ENCODE data around the gene THTPA. TPM values are rescaled to one million over a fixed set of nuclear protein-coding genes. Genes with fewer than 3 reads are reported as not detected.

The THTPA gene
- total RNA-seq, 2 experiments from 2014 or later: 11.6 to 11.8 TPM

- Mint-ChIP-seq H3K9me3 (no peaks in the 10 kb centered on the region), H3K27ac (peak overlapping the region; percentile 96), H3K36me3 (ENCODE audit: low read depth) (peaks cover 36% of the 10 kb centered on the region), H3K4me1 (peaks cover 53% of the 10 kb centered on the region), H3K4me3 (peak overlapping the region; percentile 100), H3K27me3 (no peaks in the 10 kb centered on the region)
- DNase-seq: no peak
- CTCF ChIA-PET: interaction anchor here (0.5 to 3.7 kb wide), 7 partner anchors 9 to 437 kb away, joined by 3 to 18 read pairs (median 5); partner anchors contain the start of gene THTPA
- POLR2A ChIA-PET: interaction anchor here (1.2 to 1.7 kb wide), 5 partner anchors 8 to 527 kb away, joined by 3 to 16 read pairs (median 5); partner anchors contain the start of genes THTPA and ZFHX2
Measured at GRCh38 chr14:23568021-23568599, 12.0 kb downstream of the THTPA start.

GRCh38 chr14:23568600-23569331, 12.7 kb downstream of the THTPA start:
- no peak for DNase-seq
- no peaks in the 10 kb centered on the region for H3K9me3 Mint-ChIP-seq
- H3K27me3 Mint-ChIP-seq: no peaks in the 10 kb centered on the region
- ChIA-PET CTCF (interaction anchor here (0.5 to 3.7 kb wide), 5 partner anchors 9 to 437 kb away, joined by 3 to 18 read pairs (median 5); no protein-coding TSS in a partner anchor), POLR2A (interaction anchor here (1.2 kb wide), 1 partner anchor 9 kb away, joined by 3 read pairs; no protein-coding TSS in a partner anchor)
- peaks cover 55% of the 10 kb centered on the region for H3K4me1 Mint-ChIP-seq
- peaks cover 31% of the 10 kb centered on the region for H3K36me3 Mint-ChIP-seq (ENCODE audit: low read depth)
- peak overlapping the region; percentile 96 for H3K27ac Mint-ChIP-seq
- H3K4me3 Mint-ChIP-seq: peak overlapping the region; percentile 100

- H3K9me3 Mint-ChIP-seq: no peaks in the 10 kb centered on the region
- H3K27ac Mint-ChIP-seq: no peak overlapping the region
- peaks cover 24% of the 10 kb centered on the region for H3K36me3 Mint-ChIP-seq (ENCODE audit: low read depth)
- CTCF ChIA-PET: interaction anchor here (1.4 to 3.7 kb wide), 2 partner anchors 10 to 19 kb away, joined by 5 to 18 read pairs; no protein-coding TSS in a partner anchor
- peaks cover 52% of the 10 kb centered on the region for H3K4me1 Mint-ChIP-seq
- DNase-seq: no peak
- POLR2A ChIA-PET: no interaction called here
- no peak overlapping the region for H3K4me3 Mint-ChIP-seq
- no peaks in the 10 kb centered on the region for H3K27me3 Mint-ChIP-seq
Measured at GRCh38 chr14:23569443-23570151, 13.5 kb downstream of the THTPA start.

GRCh38 chr14:23570806-23571483, 14.9 kb downstream of the THTPA start:
- no peak overlapping the region for H3K4me3 Mint-ChIP-seq
- H3K27ac Mint-ChIP-seq: no peak overlapping the region
- H3K36me3 Mint-ChIP-seq (ENCODE audit: low read depth): peaks cover 11% of the 10 kb centered on the region
- no peak for DNase-seq
- H3K4me1 Mint-ChIP-seq: peaks cover 46% of the 10 kb centered on the region
- H3K9me3 Mint-ChIP-seq: no peaks in the 10 kb centered on the region
- peaks cover 8% of the 10 kb centered on the region for H3K27me3 Mint-ChIP-seq
- ChIA-PET CTCF (interaction anchor here (0.9 kb wide), 1 partner anchor 8 kb away, joined by 3 read pairs; no protein-coding TSS in a partner anchor), POLR2A (interaction anchor here (1.0 kb wide), 1 partner anchor 12 kb away, joined by 3 read pairs; no protein-coding TSS in a partner anchor)

GRCh38 chr14:23571701-23572523, 15.8 kb downstream of the THTPA start:
- no peak for DNase-seq
- no peak overlapping the region for H3K4me3 Mint-ChIP-seq
- H3K27ac Mint-ChIP-seq: no peak overlapping the region
- CTCF ChIA-PET: interaction anchor here (0.6 to 1.0 kb wide), 2 partner anchors 12 to 17 kb away, joined by 3 read pairs; no protein-coding TSS in a partner anchor
- peaks cover 16% of the 10 kb centered on the region for H3K27me3 Mint-ChIP-seq
- POLR2A ChIA-PET: no interaction called here
- H3K36me3 Mint-ChIP-seq (ENCODE audit: low read depth): peaks cover 5% of the 10 kb centered on the region
- H3K9me3 Mint-ChIP-seq: no peaks in the 10 kb centered on the region
- peaks cover 45% of the 10 kb centered on the region for H3K4me1 Mint-ChIP-seq

GRCh38 chr14:23572524-23572828, 16.4 kb downstream of the THTPA start:
- no peak overlapping the region for H3K27ac Mint-ChIP-seq
- ChIA-PET CTCF (interaction anchor here (0.8 to 1.0 kb wide), 2 partner anchors 9 to 12 kb away, joined by 3 to 4 read pairs; no protein-coding TSS in a partner anchor), POLR2A (no interaction called here)
- H3K9me3 Mint-ChIP-seq: no peaks in the 10 kb centered on the region
- H3K36me3 Mint-ChIP-seq (ENCODE audit: low read depth): peaks cover 2% of the 10 kb centered on the region
- DNase-seq: no peak
- H3K27me3 Mint-ChIP-seq: peaks cover 19% of the 10 kb centered on the region
- no peak overlapping the region for H3K4me3 Mint-ChIP-seq
- peaks cover 44% of the 10 kb centered on the region for H3K4me1 Mint-ChIP-seq

GRCh38 chr14:23572836-23573235, 16.8 kb downstream of the THTPA start:
- ChIA-PET POLR2A (no interaction called here), CTCF (interaction anchor here (0.8 kb wide), 1 partner anchor 10 kb away, joined by 4 read pairs; no protein-coding TSS in a partner anchor)
- H3K27ac Mint-ChIP-seq: no peak overlapping the region
- H3K36me3 Mint-ChIP-seq (ENCODE audit: low read depth): no peaks in the 10 kb centered on the region
- no peaks in the 10 kb centered on the region for H3K9me3 Mint-ChIP-seq
- no peak overlapping the region for H3K4me3 Mint-ChIP-seq
- no peak for DNase-seq
- H3K4me1 Mint-ChIP-seq: peaks cover 40% of the 10 kb centered on the region
- peaks cover 19% of the 10 kb centered on the region for H3K27me3 Mint-ChIP-seq

GRCh38 chr14:23573384-23574015, 17.4 kb downstream of the THTPA start:
- Mint-ChIP-seq H3K4me3 (no peak overlapping the region), H3K4me1 (peaks cover 34% of the 10 kb centered on the region), H3K9me3 (no peaks in the 10 kb centered on the region), H3K27ac (no peak overlapping the region), H3K36me3 (ENCODE audit: low read depth) (no peaks in the 10 kb centered on the region), H3K27me3 (peaks cover 22% of the 10 kb centered on the region)
- ChIA-PET POLR2A (no interaction called here), CTCF (interaction anchor here (0.8 kb wide), 1 partner anchor 10 kb away, joined by 4 read pairs; no protein-coding TSS in a partner anchor)
- DNase-seq: no peak

- H3K27me3 Mint-ChIP-seq: peaks cover 36% of the 10 kb centered on the region
Measured at GRCh38 chr14:23577004-23577681, 21.1 kb downstream of the THTPA start.

GRCh38 chr14:23577710-23578392, 21.8 kb downstream of the THTPA start:
- DNase-seq: no peak
- Mint-ChIP-seq H3K4me1 (peaks cover 16% of the 10 kb centered on the region), H3K4me3 (no peak overlapping the region), H3K9me3 (no peaks in the 10 kb centered on the region), H3K27ac (no peak overlapping the region), H3K27me3 (peaks cover 41% of the 10 kb centered on the region), H3K36me3 (ENCODE audit: low read depth) (no peaks in the 10 kb centered on the region)
- CTCF ChIA-PET: no interaction called here
- POLR2A ChIA-PET: no interaction called here

More at GRCh38 chr14:23577004-23577681, 21.1 kb downstream of the THTPA start:
- Mint-ChIP-seq H3K9me3 (no peaks in the 10 kb centered on the region), H3K4me1 (peaks cover 21% of the 10 kb centered on the region), H3K36me3 (ENCODE audit: low read depth) (no peaks in the 10 kb centered on the region), H3K27ac (no peak overlapping the region), H3K4me3 (no peak overlapping the region)
- POLR2A ChIA-PET: no interaction called here
- no peak for DNase-seq
- CTCF ChIA-PET: no interaction called here
